ENCODE data around the gene EHD2. TPM values are rescaled to one million over a fixed set of nuclear protein-coding genes. Genes with fewer than 3 reads are reported as not detected.

The EHD2 gene
- total and polyA plus RNA-seq, 2 of the 4 experiments (the other 2 are of a cell fraction), result 35.3 to 181 TPM

Small RNAs within 50 kb of the gene (microRNA-seq; reads per million reads assigned to microRNA genes)
- not detected for gene SNORD23 (ENCODE audit: insufficient read depth, insufficient read length)

Small RNAs within 50 kb of the gene (small RNA-seq; reads per million reads assigned to genes)
- gene SNORD23, result 0 reads per million in 5 experiments

Other genes starting within 250 kb of the EHD2 start
- gene SLC8A2, start 241.5 kb upstream of the EHD2 start, total RNA-seq (2012; rRNA removed), result not detected in 2 replicates
- 0.05 and 0.10 TPM in 2 replicates for gene SLC8A2, start 241.5 kb upstream of the EHD2 start, polyA plus RNA-seq (2012; rRNA removed)
- gene KPTN, start 229.2 kb upstream of the EHD2 start, total RNA-seq (2012; rRNA removed), result 3.9 and 4.1 TPM in 2 replicates
- gene KPTN, start 229.2 kb upstream of the EHD2 start, polyA plus RNA-seq (2012; rRNA removed), result 13.5 and 15.4 TPM in 2 replicates
- gene NAPA, start 198.4 kb upstream of the EHD2 start, total RNA-seq (2012; rRNA removed), result 51.7 and 76.4 TPM in 2 replicates
- gene NAPA, start 198.4 kb upstream of the EHD2 start, polyA plus RNA-seq (2012; rRNA removed), result 126 and 139 TPM in 2 replicates
- gene ZNF541, start 140.3 kb upstream of the EHD2 start, total RNA-seq (2012; rRNA removed), result not detected in 2 replicates
- gene ZNF541, start 140.3 kb upstream of the EHD2 start, polyA plus RNA-seq (2012; rRNA removed), result not detected in 2 replicates
- 1.8 and 3.1 TPM in 2 replicates for gene BICRA, start 104.3 kb upstream of the EHD2 start, total RNA-seq (2012; rRNA removed)
- gene BICRA, start 104.3 kb upstream of the EHD2 start, polyA plus RNA-seq (2012; rRNA removed), result 3.5 and 3.9 TPM in 2 replicates
- 57.2 and 59.5 TPM in 2 replicates for gene NOP53, start 32.1 kb downstream of the EHD2 start, total RNA-seq (2012; rRNA removed)
- 83.2 and 85.9 TPM in 2 replicates for gene NOP53, start 32.1 kb downstream of the EHD2 start, polyA plus RNA-seq (2012; rRNA removed)
- 51.7 and 61.3 TPM in 2 replicates for gene SELENOW, start 65.3 kb downstream of the EHD2 start, total RNA-seq (2012; rRNA removed)
- 217 and 232 TPM in 2 replicates for gene SELENOW, start 65.3 kb downstream of the EHD2 start, polyA plus RNA-seq (2012; rRNA removed)
- not detected in 2 replicates for gene TPRX1, start 91.1 kb downstream of the EHD2 start, total RNA-seq (2012; rRNA removed)
- gene TPRX1, start 91.1 kb downstream of the EHD2 start, polyA plus RNA-seq (2012; rRNA removed), result not detected in 2 replicates
- gene CRX, start 108.5 kb downstream of the EHD2 start, total RNA-seq (2012; rRNA removed), result not detected in 2 replicates
- not detected in 2 replicates for gene CRX, start 108.5 kb downstream of the EHD2 start, polyA plus RNA-seq (2012; rRNA removed)
- not detected in 2 replicates for gene TPRX2, start 145.8 kb downstream of the EHD2 start, total RNA-seq (2012; rRNA removed)
- gene TPRX2, start 145.8 kb downstream of the EHD2 start, polyA plus RNA-seq (2012; rRNA removed), result not detected in 2 replicates
- not detected in 2 replicates for gene SULT2A1, start 172.9 kb downstream of the EHD2 start, total RNA-seq (2012; rRNA removed)
- not detected in 2 replicates for gene SULT2A1, start 172.9 kb downstream of the EHD2 start, polyA plus RNA-seq (2012; rRNA removed)

All from IMR-90 (cell line).